B cell (primary cell): ENCODE measurements around the gene CHPF2. TPM values are rescaled to one million over a fixed set of nuclear protein-coding genes. Genes with fewer than 3 reads are reported as not detected.

Source experiments
- ATAC-seq: fragments of 200-7000 bp; cut with Tn5 transposase; one replicate; pipeline ENCODE4 v1.10.0; 2021; ENCODE audit warnings: low read depth, mild to moderate bottlenecking, moderate number of reproducible peaks, moderate library complexity
- CTCF ChIA-PET: fragments of 350-600 bp; sonication (Branson Sonifier 250); formaldehyde crosslinking; loops from one replicate; lab custom pipeline; 2021; ENCODE audit warnings: antibody characterized with exemption, inconsistent platforms; lab: Charles Lee
- POLR2A ChIA-PET: fragments of 350-600 bp; sonication (Branson Sonifier 250); formaldehyde crosslinking; loops from one replicate; lab custom pipeline; 2021; ENCODE audit warnings: antibody characterized with exemption; lab: Charles Lee
- DNase-seq: peaks from one replicate; pipeline ENCODE4 v3.0.0; 2013
- H2AFZ ChIP-seq: 2 replicates; pipeline ENCODE4 v1.6.1; 2012; ENCODE audit warnings: mild to moderate bottlenecking, low read depth, low read length; ENCODE audit not compliant: insufficient read depth, poor library complexity, severe bottlenecking
- H3K27ac ChIP-seq, 2 donors: 1 replicate in 1 of 2; 2 replicates in 1 of 2; pipeline ENCODE4 v1.5.1; 2012 to 2013; ENCODE audit warnings: low read length in 2 of 2, mild to moderate bottlenecking in 2 of 2, moderate library complexity in 1 of 2
- H3K27me3 ChIP-seq, 4 experiments: fragments of 200-600 bp in 1 of 4; sonication (generic) in 1 of 4; replicated peaks in 1 of 4; 1 replicate in 2 of 4; 2 replicates in 2 of 4; pipeline versions ENCODE4 v1.6.1 to v1.7.0; 2013 to 2016; ENCODE audit warnings: low read length in 3 of 4, mild to moderate bottlenecking in 2 of 4, mixed read lengths in 1 of 4, moderate library complexity in 1 of 4; ENCODE audit not compliant: insufficient read depth in 4 of 4, control insufficient read depth in 3 of 4; ENCODE audit errors: control extremely low read depth in 1 of 4
- H3K36me3 ChIP-seq, 2 experiments: replicated peaks in 1 of 2; 1 replicate in 1 of 2; 2 replicates in 1 of 2; pipeline versions ENCODE4 v1.6.1 to v1.7.1; 2013; ENCODE audit warnings: low read length in 1 of 2; ENCODE audit not compliant: insufficient read depth in 2 of 2, control insufficient read depth in 1 of 2; ENCODE audit errors: control extremely low read depth in 1 of 2, extremely low read depth in 1 of 2
- H3K4me1 ChIP-seq, 2 donors: fragments of 200-600 bp in 1 of 2; sonication (generic) in 1 of 2; 1 replicate in 1 of 2; 2 replicates in 1 of 2; pipeline versions ENCODE4 v1.5.1 to v1.6.1; 2013 to 2017; ENCODE audit warnings: low read length in 2 of 2; ENCODE audit not compliant: control insufficient read depth in 2 of 2, insufficient read depth in 2 of 2
- H3K4me2 ChIP-seq: replicated peaks from 2 replicates; pipeline ENCODE3; 2012; ENCODE audit warnings: mild to moderate bottlenecking, low read depth, low read length; ENCODE audit not compliant: poor library complexity, severe bottlenecking
- H3K4me3 ChIP-seq, 5 experiments: fragments of 200-600 bp in 1 of 5; sonication (generic) in 1 of 5; 1 replicate in 3 of 5; 2 replicates in 2 of 5; pipeline versions ENCODE4 v1.5.1 to v1.7.0; 2011 to 2016; ENCODE audit warnings: low read length in 4 of 5, mild to moderate bottlenecking in 4 of 5, low read depth in 2 of 5, control low read depth in 1 of 5, moderate library complexity in 1 of 5; ENCODE audit not compliant: insufficient read depth in 1 of 5; ENCODE audit errors: control extremely low read depth in 1 of 5, extremely low read depth in 1 of 5
- H3K79me2 ChIP-seq: fragments of 200-600 bp; sonication (generic); one replicate; pipeline ENCODE4 v1.6.0; 2016; ENCODE audit warnings: low read length; ENCODE audit not compliant: control insufficient read depth, insufficient read depth
- H3K9ac ChIP-seq: fragments of 200-600 bp; sonication (generic); 2 replicates; pipeline ENCODE4 v1.6.1; 2017; ENCODE audit warnings: mild to moderate bottlenecking, low read length, moderate library complexity
- H3K9me3 ChIP-seq, 3 donors: one replicate each; pipeline versions ENCODE4 v1.6.1 to v1.7.1; 2013; ENCODE audit warnings: low read length in 2 of 3; ENCODE audit not compliant: control insufficient read depth in 2 of 3, insufficient read depth in 1 of 3; ENCODE audit errors: control extremely low read depth in 1 of 3
- H4K20me1 ChIP-seq: 2 replicates; pipeline ENCODE4 v1.6.0; 2012; ENCODE audit warnings: mild to moderate bottlenecking, low read length; ENCODE audit not compliant: insufficient read depth, control insufficient read depth, poor library complexity, severe bottlenecking
- H3K27ac Mint-ChIP-seq: one replicate; pipeline ENCODE4 v1.8.0; 2021; ENCODE audit warnings: mixed read lengths
- H3K27me3 Mint-ChIP-seq: one replicate; pipeline ENCODE4 v1.8.0; 2021; ENCODE audit warnings: mixed read lengths
- H3K4me1 Mint-ChIP-seq: one replicate; pipeline ENCODE4 v1.8.0; 2021; ENCODE audit warnings: mixed read lengths
- H3K4me3 Mint-ChIP-seq: one replicate; pipeline ENCODE4 v1.8.0; 2021; ENCODE audit warnings: mixed read lengths
- H3K9me3 Mint-ChIP-seq: one replicate; pipeline ENCODE4 v1.8.0; 2022; ENCODE audit warnings: mixed read lengths; ENCODE audit not compliant: insufficient read depth
- CTCF ChIP-seq: fragments of 200-600 bp; IDR thresholded peaks from one replicate; pipeline ENCODE4 v1.8.0; 2022; ENCODE audit warnings: antibody characterized with exemption, mild to moderate bottlenecking
- EZH2 ChIP-seq: IDR thresholded peaks from 2 replicates; pipeline ENCODE4 v1.6.1; 2012; ENCODE audit warnings: borderline replicate concordance, low read depth, mild to moderate bottlenecking, moderate library complexity, low read length; ENCODE audit not compliant: insufficient read depth, poor library complexity, severe bottlenecking
- WGBS: methylation state at CpG from one replicate; pipeline ENCODE4 v1.1.5; 2013; ENCODE audit warnings: missing lambda C conversion rate; ENCODE audit not compliant: insufficient coverage; 5-methylcytosine and 5-hydroxymethylcytosine counted together
- intact Hi-C: fragments of 100-400 bp; cut with micrococcal nuclease; formaldehyde crosslinking; loops from one replicate; pipeline ENCODE4 v1.10.0; 2022
- polyA plus RNA-seq: library from polyadenylated mRNA; depleted of rRNA; stranded (reverse); fragments of >200 nt; gene quantifications from 2 replicates; pipeline ENCODE4 v1.2.3, GENCODE V29; 2012
- total RNA-seq, 2 donors: library from RNA; stranded (reverse); fragments of 120-200 nt in 1 of 2; gene quantifications; 1 replicate in 1 of 2; 2 replicates in 1 of 2; pipeline versions ENCODE4 v1.2.3 to v1.2.4, GENCODE V29; 2013 to 2022

CHPF2 gene
- total and polyA plus RNA-seq, 2 donors (not counting 1 experiment from before 2014, with no cell fraction given) = 39.4 to 39.9 TPM

- H4K20me1 ChIP-seq = peaks cover 15% of the 10 kb centered on the region
- peaks cover 7% of the 10 kb centered on the region for H3K27me3 Mint-ChIP-seq
- H2AFZ ChIP-seq = peak overlapping the region; percentile 64
- no peak overlapping the region for H3K9ac ChIP-seq
- no peaks in the 10 kb centered on the region for H3K9me3 Mint-ChIP-seq
- H3K27ac ChIP-seq = no peak overlapping the region
- ChIA-PET POLR2A (interaction anchor here (1.5 kb wide), 1 partner anchor 10 kb away, joined by 3 read pairs; the partner anchor contains the start of gene CHPF2), CTCF (interaction anchor here (1.2 to 4.2 kb wide), 4 partner anchors 10 to 77 kb away, joined by 3 to 34 read pairs (median 6); partner anchors contain the start of gene ABCF2)
- intact Hi-C loops = loop anchor here (1.0 kb wide), 1 partner anchor 15 kb away; the partner anchor contains the start of gene ABCF2
- peaks cover 29% of the 10 kb centered on the region for H3K4me1 Mint-ChIP-seq
- peaks cover 0 to 7% of the 10 kb centered on the region in 2 experiments for H3K36me3 ChIP-seq
- DNase-seq = no peak
- 79% methylated on average over 16 of the region's 20 CpGs for WGBS
- no peaks in the 10 kb centered on the region for H3K79me2 ChIP-seq
- peak overlapping the region; percentile 29 for H3K4me3 Mint-ChIP-seq
- H3K4me1 ChIP-seq = peaks cover 31 to 34% of the 10 kb centered on the region in 2 donors
- no peak for TF ChIP-seq CTCF
- no peak for TF ChIP-seq EZH2
- peaks cover 0 to 19% (median 0%) of the 10 kb centered on the region in 3 donors for H3K9me3 ChIP-seq
- no peak overlapping the region for H3K27ac Mint-ChIP-seq
- peaks cover 0 to 31% (median 12%) of the 10 kb centered on the region in 4 experiments for H3K27me3 ChIP-seq
- H3K4me2 ChIP-seq = peak overlapping the region; percentile 99
- ATAC-seq = no peak
- no peak overlapping the region for H3K4me3 ChIP-seq
These were observed 10.1 kb downstream of the CHPF2 start for GRCh38 chr7:151242159-151243044.
